ENCODE results near the gene THADA.

Gene THADA

DNA sequence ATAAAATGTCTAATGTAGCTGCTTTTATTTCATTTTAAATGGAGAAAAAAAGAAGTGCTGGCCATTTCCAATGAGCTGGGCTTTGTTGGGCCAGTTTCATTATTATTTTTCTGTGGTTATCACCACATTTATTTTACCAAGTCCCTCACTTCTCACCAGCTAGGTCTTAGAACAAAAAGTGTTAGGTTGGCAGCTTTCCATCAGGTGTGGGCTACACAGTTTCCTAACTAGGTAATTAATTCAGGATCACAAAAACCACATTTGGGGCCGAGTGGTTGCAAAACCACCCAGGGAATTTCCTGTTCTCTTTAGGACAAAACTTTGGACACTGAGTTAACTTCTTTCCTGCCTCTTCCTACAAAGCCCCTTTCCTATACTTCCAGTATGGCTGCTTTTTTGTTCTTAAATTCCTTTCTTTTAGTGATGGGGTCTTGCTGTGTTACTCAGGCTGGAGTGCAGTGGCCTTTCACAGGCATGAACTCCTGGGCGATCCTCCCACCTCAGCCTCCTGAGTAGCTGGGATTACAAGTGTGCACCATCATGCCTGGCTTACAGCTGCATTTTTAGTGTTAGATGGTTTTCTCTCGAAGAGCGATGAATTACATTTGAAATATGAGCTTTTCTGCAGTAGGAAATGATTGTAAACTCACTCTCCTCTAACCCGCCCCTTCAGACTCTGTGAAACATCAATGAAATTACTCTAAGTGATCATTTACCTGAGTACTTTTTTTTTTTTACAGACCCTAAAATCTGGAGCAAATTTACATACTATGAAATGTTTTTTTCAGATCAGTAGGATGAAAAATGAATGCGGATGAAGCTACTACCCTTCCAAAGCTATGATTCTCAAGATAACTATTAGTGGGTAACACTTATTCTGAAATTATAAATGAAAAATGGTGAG is 366.8 kb downstream of the THADA start:
- peak; percentile 51 for DNase-seq (ENCODE audit: low read depth)
- H3K4me3 ChIP-seq (ENCODE audit: control insufficient read depth, low read depth, low read length) = no peak overlapping the region
- no peak for TF ChIP-seq CTCF (conservative IDR thresholded peaks at IDR 0.05; ENCODE audit: control insufficient read depth, insufficient read depth, low read depth, low read length)

GRCh38 chr2:43228321-43228751 is 367.5 kb downstream of the THADA start:
- no peak overlapping the region for H3K4me3 ChIP-seq (ENCODE audit: control insufficient read depth, low read depth, low read length)
- TF ChIP-seq CTCF (conservative IDR thresholded peaks at IDR 0.05; ENCODE audit: control insufficient read depth, insufficient read depth, low read depth, low read length) = no peak
- DNase-seq (ENCODE audit: low read depth) = peak; percentile 40

GRCh38 chr2:43227830-43228281 is 368.0 kb downstream of the THADA start:
- peak overlapping the region; percentile 71 for H3K4me3 ChIP-seq (ENCODE audit: control insufficient read depth, low read depth, low read length)

GRCh38 chr2:43226955-43227829 is 368.6 kb downstream of the THADA start:
- peak overlapping the region; percentile 71 for H3K4me3 ChIP-seq (ENCODE audit: control insufficient read depth, low read depth, low read length)
- TF ChIP-seq CTCF (conservative IDR thresholded peaks at IDR 0.05; ENCODE audit: control insufficient read depth, insufficient read depth, low read depth, low read length) = no peak
- peak; percentile 88 for DNase-seq (ENCODE audit: low read depth)

More at GRCh38 chr2:43227830-43228281, 368.0 kb downstream of the THADA start:
- TF ChIP-seq CTCF (conservative IDR thresholded peaks at IDR 0.05; ENCODE audit: control insufficient read depth, insufficient read depth, low read depth, low read length) = peak; percentile 31
- DNase-seq (ENCODE audit: low read depth) = peak; percentile 72

DNA sequence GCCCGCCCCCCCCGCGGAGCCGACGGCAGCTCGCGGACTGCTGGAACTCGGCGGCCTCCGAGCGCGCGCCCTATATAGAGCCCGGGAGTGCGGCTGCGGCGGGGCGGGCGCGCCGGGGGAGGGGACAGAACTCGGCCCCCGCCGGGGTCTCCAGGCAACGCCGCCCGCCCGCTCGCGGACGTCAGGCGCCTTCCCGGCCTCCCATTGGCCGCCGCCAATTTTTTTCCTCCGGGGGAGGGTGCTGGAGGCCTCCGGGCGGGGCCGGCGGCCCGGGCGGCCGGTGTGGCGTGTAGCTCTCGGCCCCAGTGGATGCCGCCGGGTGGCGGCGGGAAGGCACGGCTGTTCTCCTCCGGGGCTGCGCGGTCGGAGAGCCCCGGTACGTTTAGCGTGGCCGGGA is 369.3 kb downstream of the THADA start, which contains the start of gene ZFP36L2:
ZFP36L2 (minus strand) TSS at position 49 of the 397 bp plus-strand sequence. CDS start 291 bp downstream, outside the sequence.
- peak; percentile 90 for DNase-seq (ENCODE audit: low read depth)
- peak within 1 kb of the TSS; percentile 91 for H3K4me3 ChIP-seq (ENCODE audit: control insufficient read depth, low read depth, low read length)
- TF ChIP-seq CTCF (conservative IDR thresholded peaks at IDR 0.05; ENCODE audit: control insufficient read depth, insufficient read depth, low read depth, low read length) = no peak

GRCh38 chr2:43225788-43226557 is 369.9 kb downstream of the THADA start:
- H3K4me3 ChIP-seq (ENCODE audit: control insufficient read depth, low read depth, low read length) = peak overlapping the region; percentile 91
- TF ChIP-seq CTCF (conservative IDR thresholded peaks at IDR 0.05; ENCODE audit: control insufficient read depth, insufficient read depth, low read depth, low read length) = no peak
- peak; percentile 42 for DNase-seq (ENCODE audit: low read depth)

Data from fibroblast of mammary gland (primary cell).